Uterus (tissue), 2 donors: ENCODE results near the gene TSPAN12.

ENCODE experiments used
- CTCF ChIP-seq, 4 experiments: fragments of 200-600 bp in 2 of 4; fragments of 450-650 bp in 2 of 4; sonication (generic) in 2 of 4; IDR thresholded peaks; one replicate each; pipeline ENCODE4 v1.5.1; 2016 to 2019; ENCODE audit warnings: antibody characterized with exemption in 4 of 4, mild to moderate bottlenecking in 2 of 4, moderate library complexity in 1 of 4
- POLR2A ChIP-seq, 2 donors: fragments of 450-650 bp; IDR thresholded peaks; one replicate each; pipeline ENCODE4 v1.6.1; 2016; ENCODE audit warnings: antibody characterized with exemption in 2 of 2, mild to moderate bottlenecking in 1 of 2, moderate library complexity in 1 of 2

GRCh38 chr7:120825576-120825975, 32.4 kb downstream of the TSPAN12 start:
- TF ChIP-seq CTCF (IDR thresholded peaks at IDR 0.05): no peak
- TF ChIP-seq POLR2A (IDR thresholded peaks at IDR 0.05): no peak
